ENCODE measurements around the gene DNAAF3. TPM values are rescaled to one million over a fixed set of nuclear protein-coding genes. Genes with fewer than 3 reads are reported as not detected.

Gene DNAAF3
- total RNA-seq, 1 donor from 2014 or later: 2.4 TPM

GRCh38 chr19:55136399-55137102 lies 29.9 kb downstream of the DNAAF3 start:
- peaks cover 1% of the 10 kb centered on the region for H3K27me3 Mint-ChIP-seq (ENCODE audit: unreplicated experiment)
- DNase-seq: no peak
- TF ChIP-seq CTCF (IDR thresholded peaks at IDR 0.05; ENCODE audit: partially characterized antibody, unreplicated experiment): no peak
- H3K9me3 Mint-ChIP-seq (ENCODE audit: unreplicated experiment): peaks cover 2% of the 10 kb centered on the region
- no peaks in the 10 kb centered on the region for H3K36me3 Mint-ChIP-seq (ENCODE audit: unreplicated experiment)
- H3K4me1 Mint-ChIP-seq (ENCODE audit: low read depth, unreplicated experiment): peaks cover 2% of the 10 kb centered on the region
- no peak overlapping the region for H3K27ac Mint-ChIP-seq (ENCODE audit: unreplicated experiment)
- no peak overlapping the region for H3K4me3 Mint-ChIP-seq (ENCODE audit: unreplicated experiment)

- Mint-ChIP-seq H3K27me3 (ENCODE audit: unreplicated experiment) (peaks cover 1% of the 10 kb centered on the region), H3K27ac (ENCODE audit: unreplicated experiment) (peak overlapping the region; percentile 38), H3K9me3 (ENCODE audit: unreplicated experiment) (peaks cover 3% of the 10 kb centered on the region), H3K36me3 (ENCODE audit: unreplicated experiment) (no peaks in the 10 kb centered on the region), H3K4me3 (ENCODE audit: unreplicated experiment) (no peak overlapping the region), H3K4me1 (ENCODE audit: low read depth, unreplicated experiment) (no peaks in the 10 kb centered on the region)
- DNase-seq: no peak
- no peak for TF ChIP-seq CTCF (IDR thresholded peaks at IDR 0.05; ENCODE audit: partially characterized antibody, unreplicated experiment)
These were observed 31.7 kb downstream of the DNAAF3 start for GRCh38 chr19:55134736-55135135.

DNA sequence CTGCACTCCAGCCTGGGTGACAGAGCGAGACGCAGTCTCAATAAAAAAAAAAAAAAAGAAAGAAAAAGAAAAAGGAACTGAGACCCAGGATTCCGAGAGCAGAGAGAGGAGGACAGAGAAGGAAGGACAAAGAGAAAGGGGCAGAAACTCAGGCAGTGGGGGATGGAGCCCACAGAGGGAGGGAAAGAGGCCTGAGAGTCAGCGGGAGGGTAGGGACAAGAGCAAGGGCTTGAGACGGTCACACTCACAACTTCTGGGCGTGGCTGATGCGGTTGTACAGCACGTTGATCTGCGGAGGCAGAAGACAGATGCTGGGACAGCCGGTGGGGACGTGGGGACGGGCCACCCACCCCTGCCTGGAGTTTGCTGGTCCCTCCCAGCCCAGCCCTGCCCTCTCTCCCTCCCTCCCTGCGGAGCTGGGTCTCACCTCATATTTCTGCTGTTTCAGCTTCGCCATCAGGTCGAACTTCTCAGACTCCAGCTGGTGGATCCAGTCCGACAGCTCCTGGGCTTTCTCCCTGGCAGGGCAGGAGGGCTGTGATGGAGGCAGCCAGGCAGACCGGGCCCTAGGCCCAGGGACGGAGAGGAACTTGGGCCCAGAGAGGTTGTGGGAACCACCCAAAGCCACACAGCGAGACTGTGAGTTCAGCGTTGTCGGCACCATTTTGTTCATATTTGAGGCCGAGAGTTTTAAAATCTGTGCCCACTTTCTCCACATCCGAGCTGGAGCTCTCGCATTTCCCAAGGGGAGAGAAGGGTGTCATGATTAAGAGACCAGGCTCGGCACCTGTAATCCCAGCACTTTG lies 32.6 kb downstream of the DNAAF3 start:
- H3K4me3 Mint-ChIP-seq (ENCODE audit: unreplicated experiment): peak overlapping the region; percentile 64
- TF ChIP-seq CTCF (IDR thresholded peaks at IDR 0.05; ENCODE audit: partially characterized antibody, unreplicated experiment): no peak
- H3K27ac Mint-ChIP-seq (ENCODE audit: unreplicated experiment): peak overlapping the region; percentile 88
- H3K36me3 Mint-ChIP-seq (ENCODE audit: unreplicated experiment): no peaks in the 10 kb centered on the region
- H3K9me3 Mint-ChIP-seq (ENCODE audit: unreplicated experiment): peaks cover 3% of the 10 kb centered on the region
- H3K27me3 Mint-ChIP-seq (ENCODE audit: unreplicated experiment): peaks cover 1% of the 10 kb centered on the region
- no peaks in the 10 kb centered on the region for H3K4me1 Mint-ChIP-seq (ENCODE audit: low read depth, unreplicated experiment)
- DNase-seq: peak; percentile 78

DNA sequence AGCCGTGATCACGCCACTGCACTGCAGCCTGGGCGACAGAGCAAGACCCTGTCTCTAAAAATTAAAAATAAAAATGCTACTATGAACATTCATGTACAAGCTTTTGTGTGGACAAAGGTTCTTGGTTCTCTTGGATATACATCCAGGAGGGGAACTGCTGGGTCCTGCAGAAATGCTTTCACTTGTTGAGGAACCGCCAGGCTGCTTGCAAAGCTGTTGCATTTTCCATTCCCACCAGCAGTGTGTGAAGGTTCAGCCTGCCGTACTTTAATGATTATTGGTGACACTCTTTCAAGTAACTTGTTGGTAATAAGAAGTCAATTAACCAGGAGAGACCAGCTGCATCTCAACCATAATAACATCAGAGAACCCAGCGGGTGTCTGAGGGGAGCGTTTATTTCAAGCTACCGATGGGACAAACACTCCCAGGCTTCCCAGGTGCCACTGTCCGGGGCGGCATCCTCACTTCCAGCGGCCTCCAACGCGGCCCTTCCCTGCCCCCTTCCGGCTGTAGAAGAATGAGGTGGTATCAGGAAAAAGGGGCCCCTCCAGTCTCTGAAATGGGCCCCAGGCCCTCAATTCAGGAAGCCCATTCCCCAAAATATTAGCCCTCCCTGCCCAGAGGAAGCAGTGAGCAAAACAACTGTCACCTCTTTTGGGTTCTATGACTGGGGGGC lies 33.8 kb downstream of the DNAAF3 start:
- DNase-seq: no peak
- no peak for TF ChIP-seq CTCF (IDR thresholded peaks at IDR 0.05; ENCODE audit: partially characterized antibody, unreplicated experiment)
- H3K27ac Mint-ChIP-seq (ENCODE audit: unreplicated experiment): peak overlapping the region; percentile 88

More for the DNA sequence above, 33.8 kb downstream of the DNAAF3 start:
- Mint-ChIP-seq H3K9me3 (ENCODE audit: unreplicated experiment) (peaks cover 3% of the 10 kb centered on the region), H3K4me3 (ENCODE audit: unreplicated experiment) (no peak overlapping the region), H3K4me1 (ENCODE audit: low read depth, unreplicated experiment) (peaks cover under 1% of the 10 kb centered on the region), H3K27me3 (ENCODE audit: unreplicated experiment) (peaks cover 1% of the 10 kb centered on the region), H3K36me3 (ENCODE audit: unreplicated experiment) (peaks cover 5% of the 10 kb centered on the region)

All from glutamatergic neuron (in vitro differentiated cells).